C4-2B (cell line): ENCODE measurements around the gene KIAA0930.

Experiments used
- CTCF ChIP-seq: fragments of 450-650 bp; conservative IDR thresholded peaks from 2 replicates; pipeline ENCODE4 v1.5.1; 2017; ENCODE audit warnings: mild to moderate bottlenecking
- ZFX ChIP-seq: fragments of 450-650 bp; IDR thresholded peaks from 2 replicates; pipeline ENCODE4 v1.6.1; 2017

GRCh38 chr22:45172881-45173585 is 67.7 kb downstream of the KIAA0930 start:
- TF ChIP-seq CTCF (no peak), ZFX (no peak)
